Natural killer cell (primary cell): ENCODE results near the gene CLEC17A. TPM values are rescaled to one million over a fixed set of nuclear protein-coding genes. Genes with fewer than 3 reads are reported as not detected.

ENCODE experiments used
- ATAC-seq, 3 donors: fragments of 150-1000 bp in 2 of 3; fragments of 200-7000 bp in 1 of 3; cut with Tn5 transposase; 1 replicate in 1 of 3; 2 replicates in 2 of 3; pipeline ENCODE4 v1.10.0; 2021; ENCODE audit warnings: mild to moderate bottlenecking in 2 of 3, moderate library complexity in 2 of 3
- DNase-seq, 2 donors: peaks; one replicate each; pipeline versions ENCODE4 v3.0.0 to v3.0.0-alpha.2; 2013 to 2021; ENCODE audit warnings: mixed read lengths in 1 of 2
- H3K27ac ChIP-seq: one replicate; pipeline ENCODE4 v1.5.1; 2013; ENCODE audit warnings: mild to moderate bottlenecking, low read length
- H3K27me3 ChIP-seq: one replicate; pipeline ENCODE4 v1.6.1; 2013; ENCODE audit warnings: low read length; ENCODE audit not compliant: control insufficient read depth, insufficient read depth
- H3K36me3 ChIP-seq: one replicate; pipeline ENCODE4 v1.6.1; 2013; ENCODE audit warnings: low read length; ENCODE audit not compliant: control insufficient read depth, insufficient read depth
- H3K4me1 ChIP-seq: one replicate; pipeline ENCODE4 v1.6.1; 2013; ENCODE audit warnings: low read length; ENCODE audit not compliant: control insufficient read depth, insufficient read depth
- H3K4me3 ChIP-seq: one replicate; pipeline ENCODE4 v1.5.1; 2013; ENCODE audit warnings: low read length
- H3K9me3 ChIP-seq: one replicate; pipeline ENCODE4 v1.6.1; 2013; ENCODE audit warnings: low read length; ENCODE audit not compliant: control insufficient read depth, insufficient read depth
- H3K27ac Mint-ChIP-seq, 2 donors: one replicate each; pipeline ENCODE4 v1.8.0; 2022; ENCODE audit warnings: mild to moderate bottlenecking in 2 of 2, mixed read lengths in 2 of 2, moderate library complexity in 1 of 2
- H3K27me3 Mint-ChIP-seq, 2 donors: one replicate each; pipeline ENCODE4 v1.8.0; 2022; ENCODE audit warnings: low read depth in 2 of 2, mixed read lengths in 2 of 2
- H3K36me3 Mint-ChIP-seq: one replicate; pipeline ENCODE4 v1.8.0; 2022; ENCODE audit warnings: mixed read lengths
- H3K4me1 Mint-ChIP-seq, 2 donors: one replicate each; pipeline ENCODE4 v1.8.0; 2022; ENCODE audit warnings: mixed read lengths in 2 of 2
- H3K4me3 Mint-ChIP-seq: one replicate; pipeline ENCODE4 v1.8.0; 2022; ENCODE audit warnings: mild to moderate bottlenecking, moderate library complexity, mixed read lengths
- H3K9me3 Mint-ChIP-seq, 2 donors: one replicate each; pipeline ENCODE4 v1.8.0; 2022; ENCODE audit warnings: mixed read lengths in 2 of 2
- WGBS: methylation state at CpG from one replicate; pipeline ENCODE4 v1.1.7; 2013; ENCODE audit warnings: missing lambda C conversion rate; ENCODE audit not compliant: insufficient coverage; 5-methylcytosine and 5-hydroxymethylcytosine counted together
- intact Hi-C: fragments of 100-400 bp; cut with micrococcal nuclease; formaldehyde crosslinking; loops from one replicate; pipeline ENCODE4 v1.14.2; 2022
- total RNA-seq, 4 donors: library from RNA; stranded (reverse); fragments of 120-200 nt in 1 of 4; gene quantifications; one replicate each; pipeline versions ENCODE4 v1.2.3 to v1.2.4, GENCODE V29; 2013 to 2022
- TF ChIP-seq, protein P1 (sequence below): fragments of 200-600 bp; IDR thresholded peaks from one replicate; pipeline ENCODE4 v1.8.0; 2022; ENCODE audit warnings: antibody characterized with exemption

The CLEC17A gene
- total RNA-seq, 3 donors from 2014 or later (not counting 1 experiment from before 2014, with no cell fraction given): 0.18 to 1.5 (median 0.45) TPM

DNA sequence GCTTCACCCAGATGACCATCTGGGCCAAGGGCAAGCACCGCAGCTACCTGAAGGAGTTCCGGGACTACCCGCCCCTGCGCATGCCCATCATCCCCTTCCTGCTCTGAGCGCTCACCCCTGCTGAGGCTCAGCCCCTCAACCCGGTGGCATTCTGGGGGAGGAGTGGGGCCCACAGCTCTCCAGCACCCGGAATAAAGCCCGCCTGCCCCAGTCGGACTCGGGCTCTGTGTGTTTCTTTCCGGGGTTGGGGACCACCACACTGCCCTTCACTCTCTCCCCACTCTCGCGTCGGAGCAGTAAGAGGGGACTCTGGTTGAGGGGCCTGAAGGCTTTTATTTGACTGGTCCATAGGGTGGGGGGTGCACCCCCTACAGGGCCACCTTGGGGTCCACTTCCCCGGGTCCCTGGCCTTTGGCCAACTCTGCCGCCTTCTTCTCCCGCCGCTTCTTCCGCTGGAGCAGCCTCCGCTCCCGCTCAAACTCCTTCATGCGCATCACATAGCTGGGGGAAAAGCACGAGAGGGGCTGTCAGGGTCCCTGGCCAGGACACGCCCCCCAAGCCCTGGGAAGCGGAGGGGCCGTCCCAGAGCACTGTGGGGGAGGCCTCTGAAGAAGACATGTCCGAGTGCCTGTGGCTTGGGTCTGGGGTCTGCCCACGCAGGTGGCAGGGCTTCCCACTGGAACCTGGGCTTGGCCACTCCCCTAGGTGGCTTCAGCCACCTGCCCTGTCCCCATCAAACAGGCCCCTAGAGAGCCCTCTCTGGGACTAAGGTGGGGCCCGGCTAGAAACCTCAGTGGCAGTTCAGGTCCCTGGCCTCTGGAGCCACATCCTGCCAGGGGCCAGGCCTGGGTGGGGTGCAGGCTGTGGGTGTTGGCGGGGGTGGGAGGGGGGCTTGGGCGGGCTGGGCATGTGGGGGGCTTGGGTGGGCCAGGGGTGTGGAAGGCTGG lies 16.8 kb upstream of the CLEC17A start:
- 75% methylated on average over 14 of the region's 31 CpGs for WGBS
- Histone ChIP-seq H3K27ac (peak overlapping the region; percentile 78), H3K4me3 (no peak overlapping the region), H3K4me1 (peaks cover 88% of the 10 kb centered on the region), H3K36me3 (peaks cover 28% of the 10 kb centered on the region), H3K27me3 (no peaks in the 10 kb centered on the region), H3K9me3 (no peaks in the 10 kb centered on the region)
- Mint-ChIP-seq H3K4me1 (peaks cover 39 to 78% of the 10 kb centered on the region in 2 donors), H3K9me3 (no peaks in the 10 kb centered on the region), H3K27ac (peak overlapping the region; percentile 84 to 94), H3K4me3 (peak overlapping the region; percentile 84), H3K27me3 (no peaks in the 10 kb centered on the region), H3K36me3 (no peaks in the 10 kb centered on the region)
- intact Hi-C loops: no loop called here
- DNase-seq (peak in 1 of 2 donors; percentile 22), ATAC-seq (peak in 2 of 3 donors; percentile 7 to 11)
- TF ChIP-seq, protein P1, sequence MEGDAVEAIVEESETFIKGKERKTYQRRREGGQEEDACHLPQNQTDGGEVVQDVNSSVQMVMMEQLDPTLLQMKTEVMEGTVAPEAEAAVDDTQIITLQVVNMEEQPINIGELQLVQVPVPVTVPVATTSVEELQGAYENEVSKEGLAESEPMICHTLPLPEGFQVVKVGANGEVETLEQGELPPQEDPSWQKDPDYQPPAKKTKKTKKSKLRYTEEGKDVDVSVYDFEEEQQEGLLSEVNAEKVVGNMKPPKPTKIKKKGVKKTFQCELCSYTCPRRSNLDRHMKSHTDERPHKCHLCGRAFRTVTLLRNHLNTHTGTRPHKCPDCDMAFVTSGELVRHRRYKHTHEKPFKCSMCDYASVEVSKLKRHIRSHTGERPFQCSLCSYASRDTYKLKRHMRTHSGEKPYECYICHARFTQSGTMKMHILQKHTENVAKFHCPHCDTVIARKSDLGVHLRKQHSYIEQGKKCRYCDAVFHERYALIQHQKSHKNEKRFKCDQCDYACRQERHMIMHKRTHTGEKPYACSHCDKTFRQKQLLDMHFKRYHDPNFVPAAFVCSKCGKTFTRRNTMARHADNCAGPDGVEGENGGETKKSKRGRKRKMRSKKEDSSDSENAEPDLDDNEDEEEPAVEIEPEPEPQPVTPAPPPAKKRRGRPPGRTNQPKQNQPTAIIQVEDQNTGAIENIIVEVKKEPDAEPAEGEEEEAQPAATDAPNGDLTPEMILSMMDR: no peak

DNA sequence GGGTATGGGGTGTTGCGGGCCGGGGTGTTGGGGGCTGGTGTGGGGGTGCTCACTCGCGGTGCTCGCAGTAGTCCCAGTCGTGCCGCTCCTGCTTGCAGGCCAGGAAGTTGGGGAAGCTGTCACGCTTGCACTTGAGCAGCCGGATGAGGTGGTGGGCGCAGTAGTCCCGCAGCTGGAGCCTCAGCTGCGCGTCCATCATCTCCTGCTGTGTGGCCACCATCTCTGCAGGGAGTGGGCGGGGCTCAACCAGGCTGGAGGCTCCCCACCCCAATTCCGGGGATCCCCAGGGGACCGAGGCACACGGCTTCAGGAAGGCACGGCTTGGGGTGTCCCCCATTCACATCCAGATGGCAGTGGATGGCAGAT lies 16.2 kb upstream of the CLEC17A start:
- H3K4me3 Mint-ChIP-seq: peak overlapping the region; percentile 84
- Histone ChIP-seq H3K27ac (peak overlapping the region; percentile 69), H3K36me3 (peaks cover 28% of the 10 kb centered on the region), H3K9me3 (no peaks in the 10 kb centered on the region), H3K4me1 (peaks cover 87% of the 10 kb centered on the region), H3K4me3 (no peak overlapping the region), H3K27me3 (no peaks in the 10 kb centered on the region)
- H3K4me1 Mint-ChIP-seq: peaks cover 38 to 78% of the 10 kb centered on the region in 2 donors
- 35% methylated on average over 18 of the region's 18 CpGs for WGBS
- TF ChIP-seq, protein P1: no peak
- DNase-seq: peak in 1 of 2 donors; percentile 37
- H3K36me3 Mint-ChIP-seq: no peaks in the 10 kb centered on the region
- intact Hi-C loops: no loop called here
- no peaks in the 10 kb centered on the region for H3K27me3 Mint-ChIP-seq
- peak overlapping the region; percentile 84 to 94 for H3K27ac Mint-ChIP-seq
- no peaks in the 10 kb centered on the region for H3K9me3 Mint-ChIP-seq
- peak in 2 of 3 donors; percentile 5 to 7 for ATAC-seq

- 89% methylated on average over 11 of the region's 11 CpGs for WGBS
Measured at GRCh38 chr19:14567079-14567478, 15.8 kb upstream of the CLEC17A start.

More at GRCh38 chr19:14567079-14567478, 15.8 kb upstream of the CLEC17A start:
- Mint-ChIP-seq H3K4me3 (peak overlapping the region; percentile 84), H3K36me3 (no peaks in the 10 kb centered on the region), H3K9me3 (no peaks in the 10 kb centered on the region), H3K4me1 (peaks cover 37 to 77% of the 10 kb centered on the region in 2 donors), H3K27ac (peak overlapping the region; percentile 84 to 94), H3K27me3 (no peaks in the 10 kb centered on the region)
- intact Hi-C loops: no loop called here
- no peak overlapping the region for H3K4me3 ChIP-seq
- no peaks in the 10 kb centered on the region for H3K27me3 ChIP-seq
- TF ChIP-seq, protein P1: no peak
- peak overlapping the region; percentile 69 for H3K27ac ChIP-seq
- H3K9me3 ChIP-seq: no peaks in the 10 kb centered on the region
- DNase-seq (no peak), ATAC-seq (no peak)
- peaks cover 28% of the 10 kb centered on the region for H3K36me3 ChIP-seq
- H3K4me1 ChIP-seq: peaks cover 84% of the 10 kb centered on the region
